Measurements from ENCODE around the gene SIL1.

GRCh38 chr5:139171779-139172404 is 26.3 kb downstream of the SIL1 start:
- TF ChIP-seq PAF1 (CRISPR knock-in tag; IDR thresholded peaks at IDR 0.05) = no peak
- TF ChIP-seq ZSCAN21 (CRISPR knock-in tag; IDR thresholded peaks at IDR 0.05; ENCODE audit: borderline replicate concordance) = no peak
- no peak for TF ChIP-seq ETV5 (CRISPR knock-in tag; IDR thresholded peaks at IDR 0.05; ENCODE audit: borderline replicate concordance)
- no peak for TF ChIP-seq JUNB (CRISPR knock-in tag; IDR thresholded peaks at IDR 0.05; ENCODE audit: borderline replicate concordance)
- no peak for TF ChIP-seq POLR2A (IDR thresholded peaks at IDR 0.05; ENCODE audit: insufficient read depth in 1 of 2, low read depth in 2 of 2, low read length in 2 of 2)
- TF ChIP-seq NR3C1 (CRISPR knock-in tag; IDR thresholded peaks at IDR 0.05) = no peak
- TF ChIP-seq TCF7L2 (IDR thresholded peaks at IDR 0.05; ENCODE audit: low read depth, low read length) = no peak
- TF ChIP-seq STAT6 (CRISPR knock-in tag; IDR thresholded peaks at IDR 0.05; ENCODE audit: borderline replicate concordance) = no peak
- TF ChIP-seq ZNF44 (CRISPR knock-in tag; IDR thresholded peaks at IDR 0.05) = no peak
- no peak for TF ChIP-seq TBL1XR1 (IDR thresholded peaks at IDR 0.05; ENCODE audit: borderline replicate concordance, low read length, partially characterized antibody)
- no peak for TF ChIP-seq AGO2 (optimal IDR thresholded peaks at IDR 0.05; ENCODE audit: low read depth, low read length)
- no peak for TF ChIP-seq MXI1 (IDR thresholded peaks at IDR 0.05; ENCODE audit: borderline replicate concordance, low read depth, low read length)
